Small intestine (tissue), 16 donors: Measurements from ENCODE around the gene CFAP410. TPM values are rescaled to one million over a fixed set of nuclear protein-coding genes. Genes with fewer than 3 reads are reported as not detected.

ENCODE experiments used
- DNase-seq, 2 donors: peaks; one replicate each; pipeline versions ENCODE4 v3.0.0 to v3.0.0-alpha.2; 2013
- FAIRE-seq: peaks from 2 replicates; lab custom pipeline; 2012; peaks lifted over from hg19 to GRCh38; lab: Jason Lieb, UNC
- H3K27ac ChIP-seq, 3 donors: one replicate each; pipeline ENCODE4 v1.5.1; 2013; ENCODE audit warnings: low read length in 2 of 3, mild to moderate bottlenecking in 2 of 3, control low read depth in 1 of 3, inconsistent platforms in 1 of 3, low read depth in 1 of 3, moderate library complexity in 1 of 3
- H3K27me3 ChIP-seq, 3 donors: one replicate each; pipeline ENCODE4 v1.6.1; 2013; ENCODE audit warnings: low read length in 3 of 3, inconsistent platforms in 1 of 3; ENCODE audit not compliant: control insufficient read depth in 3 of 3, insufficient read depth in 3 of 3
- H3K36me3 ChIP-seq, 3 donors: one replicate each; pipeline ENCODE4 v1.6.1; 2013; ENCODE audit warnings: low read length in 3 of 3, inconsistent platforms in 1 of 3, low read depth in 1 of 3, mild to moderate bottlenecking in 1 of 3, moderate library complexity in 1 of 3; ENCODE audit not compliant: control insufficient read depth in 3 of 3, insufficient read depth in 2 of 3
- H3K4me1 ChIP-seq, 3 donors: one replicate each; pipeline ENCODE4 v1.6.1; 2013; ENCODE audit warnings: low read length in 2 of 3, inconsistent platforms in 1 of 3, low read depth in 1 of 3, mild to moderate bottlenecking in 1 of 3, moderate library complexity in 1 of 3; ENCODE audit not compliant: control insufficient read depth in 3 of 3, insufficient read depth in 2 of 3
- H3K4me3 ChIP-seq, 3 donors: one replicate each; pipeline ENCODE4 v1.5.1; 2013; ENCODE audit warnings: low read length in 3 of 3, control low read depth in 1 of 3, inconsistent platforms in 1 of 3, low read depth in 1 of 3, mild to moderate bottlenecking in 1 of 3, moderate library complexity in 1 of 3
- H3K9me3 ChIP-seq, 2 donors: one replicate each; pipeline ENCODE4 v1.6.1; 2013; ENCODE audit warnings: low read depth in 1 of 2, low read length in 1 of 2; ENCODE audit not compliant: control insufficient read depth in 2 of 2, insufficient read depth in 1 of 2
- WGBS, 3 donors: extraction: QIAGEN DNeasy Blood & Tissue Kit; methylation state at CpG; one replicate each; pipeline ENCODE4 v1.1.7; 2013; 5-methylcytosine and 5-hydroxymethylcytosine counted together
- long read RNA-seq, 10 donors: transcript quantifications; one replicate each; lab custom pipeline, GENCODE V29; 2026
- polyA plus RNA-seq, 4 donors: library from polyadenylated mRNA; stranded (reverse) in 3 of 4; unstranded in 1 of 4; fragments of 200-250 nt in 3 of 4; fragments of 120-200 nt in 1 of 4; gene quantifications; one replicate each; pipeline versions ENCODE4 v1.2.1 to v1.2.3, GENCODE V29; 2013
- donor health status: healthy with polysubstance abuse.
- donor health status: control.
- donor health status: control.
- donor health status: Bipolar disorder and iron deficiency.
- donor health status: healthy.

CFAP410 gene
- polyA plus RNA-seq: 10 to 100 TPM; 17.9 to 35.9 (median 32.3) TPM
- long read RNA-seq, donor 1, partial matches to known transcripts: 0 of 2 reads
- long read RNA-seq, donor 1, other reads (novel, unspliced or antisense): 0 of 2 reads
- long read RNA-seq, donor 2, partial matches to known transcripts: 7 of 8 reads
- long read RNA-seq, donor 2, other reads (novel, unspliced or antisense): 0 of 8 reads
- long read RNA-seq, donor 3, partial matches to known transcripts: 5 of 5 reads
- long read RNA-seq, donor 3, other reads (novel, unspliced or antisense): 0 of 5 reads
- long read RNA-seq, donor 4: 0 reads
- long read RNA-seq, donor 5: 0 reads
- long read RNA-seq, donor 6: 0 reads
- long read RNA-seq, donor 7, partial matches to known transcripts: 0 of 13 reads
- long read RNA-seq, donor 7, other reads (novel, unspliced or antisense): 10 of 13 reads
- long read RNA-seq, donor 8: 0 reads
- long read RNA-seq, donor 9, partial matches to known transcripts: 0 of 2 reads
- long read RNA-seq, donor 9, other reads (novel, unspliced or antisense): 0 of 2 reads
- long read RNA-seq, donor 10, partial matches to known transcripts: 0 of 1 reads
- long read RNA-seq, donor 10, other reads (novel, unspliced or antisense): 0 of 1 reads

- peak; percentile 92 to 98 for DNase-seq
- WGBS, 3 donors: 0 to 1% (median 1%) methylated on average over 61 to 90 of the region's 90 CpGs
- FAIRE-seq: no peak
- no peaks in the 10 kb centered on the region for H3K27me3 ChIP-seq
- H3K4me1 ChIP-seq: peaks cover 0 to 18% (median 0%) of the 10 kb centered on the region in 3 donors
- no peaks in the 10 kb centered on the region for H3K9me3 ChIP-seq
- peak within 1 kb of the TSS; percentile 95 to 99 (median 98) for H3K27ac ChIP-seq
- peaks cover 0 to 26% (median 0%) of the 10 kb centered on the region in 3 donors for H3K36me3 ChIP-seq
- peak within 1 kb of the TSS; percentile 52 to 99 (median 78) for H3K4me3 ChIP-seq
Measured at GRCh38 chr21:44338971-44339910, at the start of gene CFAP410. CFAP410 (minus strand) TSS chr21:44339390; CDS start chr21:44339194, 196 bp downstream.

DNA sequence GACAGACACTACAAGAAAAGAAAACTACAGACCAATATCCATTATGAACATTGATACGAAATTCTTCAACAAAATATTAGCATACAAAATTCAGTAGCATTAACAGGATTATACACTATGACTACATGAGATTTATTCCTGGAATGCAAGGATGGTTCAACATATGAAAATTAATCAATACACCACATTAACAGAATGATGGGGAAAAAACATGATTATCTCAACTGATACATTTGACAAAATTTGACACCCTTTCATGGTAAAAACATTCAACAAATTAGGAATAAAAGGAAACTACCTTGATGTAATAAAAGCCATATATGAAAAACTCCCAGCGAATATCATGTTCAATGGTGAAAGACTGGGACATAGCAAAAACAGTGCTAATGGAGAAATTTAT lies 45.8 kb upstream of the CFAP410 start:
- DNase-seq (no peak), FAIRE-seq (no peak)
- WGBS, 3 donors: 77 to 80% (median 78%) methylated on average over 2 of the region's 2 CpGs
- Histone ChIP-seq H3K4me3 (no peak overlapping the region), H3K9me3 (peaks cover 0 to 5% of the 10 kb centered on the region in 2 donors), H3K27me3 (no peaks in the 10 kb centered on the region), H3K4me1 (no peaks in the 10 kb centered on the region), H3K27ac (no peak overlapping the region), H3K36me3 (no peaks in the 10 kb centered on the region)

DNA sequence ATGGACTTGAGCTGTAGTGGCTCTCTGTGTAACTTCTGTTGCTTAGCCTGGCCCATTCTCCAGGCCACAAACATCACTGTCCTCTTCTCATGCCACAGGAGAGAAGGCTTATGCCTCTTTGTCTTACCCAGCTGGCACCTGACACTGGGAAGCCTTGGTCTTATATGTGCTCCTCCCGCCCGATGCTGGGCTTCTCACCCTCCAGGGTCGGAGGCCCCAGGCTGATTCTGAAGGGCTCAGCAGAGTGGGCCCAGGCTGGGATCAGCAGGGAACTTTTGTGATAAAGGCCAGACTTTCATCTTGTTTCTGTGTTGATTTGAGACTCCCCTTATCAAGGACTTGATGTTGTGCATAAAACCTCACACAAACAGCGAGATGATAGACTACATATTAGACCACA lies 44.0 kb upstream of the CFAP410 start:
- no peak for FAIRE-seq
- H3K4me1 ChIP-seq: no peaks in the 10 kb centered on the region
- no peak for DNase-seq
- peaks cover 0 to 5% of the 10 kb centered on the region in 2 donors for H3K9me3 ChIP-seq
- H3K27ac ChIP-seq: no peak overlapping the region
- H3K36me3 ChIP-seq: no peaks in the 10 kb centered on the region
- H3K4me3 ChIP-seq: no peak overlapping the region
- no peaks in the 10 kb centered on the region for H3K27me3 ChIP-seq
- WGBS, 3 donors: 78 to 88% (median 80%) methylated on average over 4 of the region's 4 CpGs

- H3K27ac ChIP-seq: no peak overlapping the region
- H3K27me3 ChIP-seq: no peaks in the 10 kb centered on the region
- peaks cover 0 to 5% of the 10 kb centered on the region in 2 donors for H3K9me3 ChIP-seq
- H3K4me1 ChIP-seq: no peaks in the 10 kb centered on the region
- DNase-seq: no peak
- 84 to 87% (median 85%) methylated on average over 9 of the region's 9 CpGs for WGBS, 3 donors
- no peaks in the 10 kb centered on the region for H3K36me3 ChIP-seq
- H3K4me3 ChIP-seq: no peak overlapping the region
- no peak for FAIRE-seq
Measured at GRCh38 chr21:44382536-44382935, 43.3 kb upstream of the CFAP410 start.

- Histone ChIP-seq H3K36me3 (no peaks in the 10 kb centered on the region), H3K4me3 (no peak overlapping the region), H3K27ac (no peak overlapping the region), H3K9me3 (peaks cover 0 to 3% of the 10 kb centered on the region in 2 donors), H3K4me1 (no peaks in the 10 kb centered on the region), H3K27me3 (no peaks in the 10 kb centered on the region)
- DNase-seq: no peak
- no peak for FAIRE-seq
Measured at GRCh38 chr21:44381874-44382273, 42.7 kb upstream of the CFAP410 start.

GRCh38 chr21:44380876-44381275 lies 41.7 kb upstream of the CFAP410 start:
- no peak overlapping the region for H3K4me3 ChIP-seq
- no peak overlapping the region for H3K27ac ChIP-seq
- no peak for DNase-seq
- H3K36me3 ChIP-seq: no peaks in the 10 kb centered on the region
- WGBS, 3 donors: 70 to 76% (median 75%) methylated on average over 10 of the region's 10 CpGs
- no peak for FAIRE-seq
- no peaks in the 10 kb centered on the region for H3K4me1 ChIP-seq
- no peaks in the 10 kb centered on the region for H3K9me3 ChIP-seq
- H3K27me3 ChIP-seq: no peaks in the 10 kb centered on the region

DNA sequence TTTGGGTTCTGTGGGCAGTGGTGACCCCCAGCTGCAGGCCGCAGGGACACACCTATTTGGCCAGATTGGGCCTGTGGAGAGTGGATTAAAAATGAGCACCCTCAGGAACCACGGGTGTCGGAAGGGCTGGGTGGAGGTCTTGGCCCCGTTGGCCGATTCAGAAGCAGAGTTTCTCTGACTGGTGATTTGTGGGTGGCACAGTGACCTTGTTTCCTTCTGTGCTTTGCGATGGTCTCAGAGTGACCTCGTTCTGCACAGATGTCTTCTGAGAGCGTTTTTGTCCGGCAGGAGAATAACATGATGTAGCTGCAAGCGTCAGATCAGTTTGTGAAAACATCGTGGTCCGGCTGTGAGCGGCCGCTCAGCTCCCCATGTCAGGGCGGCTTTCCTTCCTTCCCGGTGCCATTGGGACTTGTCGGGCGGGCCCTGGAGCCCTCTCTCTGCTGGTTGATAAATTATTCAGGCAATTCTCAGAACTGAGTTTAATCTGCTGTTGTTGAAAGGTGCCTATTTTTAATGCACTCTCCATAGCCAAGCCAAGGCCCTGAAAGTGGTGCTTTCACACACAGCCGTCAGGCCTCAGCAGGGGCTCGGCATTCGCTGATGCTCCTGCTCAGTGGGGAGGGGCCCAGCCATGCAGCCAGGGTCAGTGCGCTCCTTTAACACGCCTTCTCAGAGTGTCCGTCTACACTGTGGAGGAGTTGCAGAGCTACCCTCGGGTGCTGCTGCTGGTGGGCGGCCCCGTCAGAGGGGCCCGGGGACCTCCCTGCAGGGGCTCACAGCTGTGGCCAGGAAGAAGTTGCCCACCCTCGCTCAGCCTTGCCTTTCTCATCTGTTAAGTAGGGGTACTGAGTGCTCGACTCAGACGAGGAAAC lies 41.0 kb upstream of the CFAP410 start:
- FAIRE-seq (no peak), DNase-seq (no peak)
- no peak overlapping the region for H3K27ac ChIP-seq
- no peaks in the 10 kb centered on the region for H3K9me3 ChIP-seq
- H3K36me3 ChIP-seq: no peaks in the 10 kb centered on the region
- no peaks in the 10 kb centered on the region for H3K4me1 ChIP-seq
- no peaks in the 10 kb centered on the region for H3K27me3 ChIP-seq
- no peak overlapping the region for H3K4me3 ChIP-seq
- 65 to 78% (median 78%) methylated on average over 31 of the region's 31 CpGs for WGBS, 3 donors
